ENCODE results near the gene CST4.

GRCh38 chr20:23666189-23666588, 22.6 kb downstream of the CST4 start:
- TF ChIP-seq CTCF (IDR thresholded peaks at IDR 0.05; ENCODE audit: low read depth, low read length, poor library complexity, severe bottlenecking): no peak
- no peak for TF ChIP-seq EZH2phosphoT487 (IDR thresholded peaks at IDR 0.05; ENCODE audit: borderline replicate concordance, low read length)
